Left kidney (tissue), 2 donors: Measurements from ENCODE around the gene SENP2. TPM values are rescaled to one million over a fixed set of nuclear protein-coding genes. Genes with fewer than 3 reads are reported as not detected.

Experiments
- DNase-seq: peaks from one replicate; pipeline ENCODE4 v3.0.0-alpha.2; 2013
- polyA plus RNA-seq: library from polyadenylated mRNA; unstranded; fragments of 120-200 nt; gene quantifications from one replicate; pipeline ENCODE4 v1.2.1, GENCODE V29; 2013; ENCODE audit not compliant: insufficient read length

Gene SENP2
- polyA plus RNA-seq, 1 donor: 64.6 TPM

DNA sequence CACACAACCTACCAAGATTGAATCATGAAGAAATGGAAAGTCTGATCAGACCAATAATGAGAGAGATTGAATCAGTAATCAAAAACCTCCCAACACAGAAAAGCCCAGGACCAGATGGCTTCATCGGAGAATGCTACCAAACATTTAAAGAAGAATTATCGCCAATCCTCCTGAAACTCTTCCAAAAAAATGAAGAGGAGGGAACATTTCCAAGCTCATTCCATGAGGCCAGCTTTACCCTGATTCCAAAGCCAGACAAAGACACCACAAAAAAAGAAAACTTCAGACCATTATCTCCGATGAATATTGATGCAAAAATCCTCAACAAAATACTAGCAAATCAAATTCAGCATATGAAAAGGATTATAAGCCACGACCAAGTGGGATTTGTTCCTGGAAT is 94.1 kb downstream of the SENP2 start:
- DNase-seq: no peak

Other genes with a start within 250 kb of the SENP2 start
- gene MAP3K13, start 223.2 kb upstream of the SENP2 start, polyA plus RNA-seq: 56.1 TPM
- gene TMEM41A, start 87.3 kb upstream of the SENP2 start, polyA plus RNA-seq: 36.6 TPM
- gene LIPH, start 33.7 kb upstream of the SENP2 start, polyA plus RNA-seq: 0.93 TPM
- gene IGF2BP2, start 238.7 kb downstream of the SENP2 start, polyA plus RNA-seq: 129 TPM